ENCODE results near the gene DAZAP1. TPM values are rescaled to one million over a fixed set of nuclear protein-coding genes. Genes with fewer than 3 reads are reported as not detected.

The DAZAP1 gene
- total RNA-seq, 2 donors from 2014 or later: 34.9 to 76.9 TPM

GRCh38 chr19:1447504-1447903 lies 40.1 kb downstream of the DAZAP1 start:
- Histone ChIP-seq H3K36me3 (peaks cover 2% of the 10 kb centered on the region), H3K27me3 (replicated peaks; ENCODE audit: insufficient read depth) (peaks cover 17% of the 10 kb centered on the region), H3K4me3 (no peak overlapping the region), H3K27ac (no peak overlapping the region), H3K4me1 (ENCODE audit: control insufficient read depth in 1 of 2, low read depth in 2 of 2) (peaks cover 10 to 27% of the 10 kb centered on the region in 2 donors), H3K9me3 (no peaks in the 10 kb centered on the region)
- no peak for TF ChIP-seq CTCF (IDR thresholded peaks at IDR 0.05)
- ATAC-seq (ENCODE audit: insufficient number of reproducible peaks, low FRiP score, low read depth): no peak
- no peak for DNase-seq (ENCODE audit: low spot score)

GRCh38 chr19:1447944-1448343 lies 40.6 kb downstream of the DAZAP1 start:
- ATAC-seq (ENCODE audit: insufficient number of reproducible peaks, low FRiP score, low read depth) (no peak), DNase-seq (ENCODE audit: low spot score) (no peak)
- H3K9me3 ChIP-seq: no peaks in the 10 kb centered on the region
- H3K27ac ChIP-seq: no peak overlapping the region
- H3K36me3 ChIP-seq: no peaks in the 10 kb centered on the region
- H3K4me1 ChIP-seq (ENCODE audit: control insufficient read depth in 1 of 2, low read depth in 2 of 2): peaks cover 11 to 32% of the 10 kb centered on the region in 2 donors
- H3K27me3 ChIP-seq (replicated peaks; ENCODE audit: insufficient read depth): peaks cover 17% of the 10 kb centered on the region
- no peak for TF ChIP-seq CTCF (IDR thresholded peaks at IDR 0.05)
- no peak overlapping the region for H3K4me3 ChIP-seq

- no peaks in the 10 kb centered on the region for H3K36me3 ChIP-seq
- no peak within 1 kb of the TSS for H3K27ac ChIP-seq
- H3K27me3 ChIP-seq (replicated peaks; ENCODE audit: insufficient read depth): peaks cover 17% of the 10 kb centered on the region
- no peak within 1 kb of the TSS for H3K4me3 ChIP-seq
- TF ChIP-seq CTCF (IDR thresholded peaks at IDR 0.05): no peak
- DNase-seq (ENCODE audit: low spot score) (no peak), ATAC-seq (ENCODE audit: insufficient number of reproducible peaks, low FRiP score, low read depth) (no peak)
- no peaks in the 10 kb centered on the region for H3K9me3 ChIP-seq
- H3K4me1 ChIP-seq (ENCODE audit: control insufficient read depth in 1 of 2, low read depth in 2 of 2): peaks cover 20 to 40% of the 10 kb centered on the region in 2 donors
Observed at GRCh38 chr19:1449467-1450442, 42.4 kb downstream of the DAZAP1 start, which contains the start of gene APC2. Gene APC2, plus strand, starts transcription at chr19:1450121. Its CDS starts 2,881 bp downstream, at chr19:1453002.

- ATAC-seq (ENCODE audit: insufficient number of reproducible peaks, low FRiP score, low read depth): no peak
Observed at GRCh38 chr19:1450735-1451731, 43.6 kb downstream of the DAZAP1 start.

More at GRCh38 chr19:1450735-1451731, 43.6 kb downstream of the DAZAP1 start:
- H3K27me3 ChIP-seq (replicated peaks; ENCODE audit: insufficient read depth): peaks cover 17% of the 10 kb centered on the region
- TF ChIP-seq CTCF (IDR thresholded peaks at IDR 0.05): no peak
- no peak overlapping the region for H3K4me3 ChIP-seq
- peaks cover 14 to 37% of the 10 kb centered on the region in 2 donors for H3K4me1 ChIP-seq (ENCODE audit: control insufficient read depth in 1 of 2, low read depth in 2 of 2)
- H3K9me3 ChIP-seq: no peaks in the 10 kb centered on the region
- DNase-seq (ENCODE audit: low spot score): no peak
- no peaks in the 10 kb centered on the region for H3K36me3 ChIP-seq
- no peak overlapping the region for H3K27ac ChIP-seq

Measured in thoracic aorta (tissue), 2 donors.